ENCODE measurements around the gene SIPA1L3. TPM values are rescaled to one million over a fixed set of nuclear protein-coding genes. Genes with fewer than 3 reads are reported as not detected.

Gene SIPA1L3
- total and polyA plus RNA-seq, 9 of the 15 experiments (the other 6 are each of a cell fraction or from before 2014, with no cell fraction given): 0.01 to 6.1 (median 2.5) TPM

GRCh38 chr19:38011426-38011825, 104.4 kb downstream of the SIPA1L3 start:
- no peaks in the 10 kb centered on the region for H3K79me2 ChIP-seq (ENCODE audit: control insufficient read depth, insufficient read depth, low read length)
- H2AFZ ChIP-seq (ENCODE audit: low read depth, low read length): no peak overlapping the region
- no peak for FAIRE-seq
- peaks cover 0 to 7% of the 10 kb centered on the region in 2 experiments; a peak in 1 of 5 replicates for H3K27me3 ChIP-seq (ENCODE audit: control insufficient read depth in 2 of 2, insufficient read depth in 2 of 2, low read length in 2 of 2)
- H3K4me2 ChIP-seq (ENCODE audit: insufficient read depth, low read length): no peak overlapping the region
- ChIA-PET POLR2A (interaction anchor here (0.6 to 2.4 kb wide), 2 partner anchors 8 to 26 kb away, joined by 3 to 7 read pairs; no protein-coding TSS in a partner anchor), CTCF (ENCODE audit: low intra/inter-chr PET ratio) (no interaction called here)
- H3K9me1 ChIP-seq (ENCODE audit: control insufficient read depth, insufficient read depth, low read length): no peaks in the 10 kb centered on the region
- no peaks in the 10 kb centered on the region for H4K20me1 ChIP-seq (replicated peaks; ENCODE audit: control insufficient read depth, insufficient read depth, low read length)
- BruUV-seq (replicated peaks): no TSS peak
- DNase-seq (ENCODE audit: extremely low read depth in 1 of 4, low spot score in 3 of 4): no peak
- H3K4me3 ChIP-seq: no peak overlapping the region
- no peak for ATAC-seq
- H3K9me3 ChIP-seq (replicated peaks; ENCODE audit: control insufficient read depth, insufficient read depth, low read depth, low read length): no peaks in the 10 kb centered on the region
- in situ Hi-C loops (cut with MboI): no loop called here
- H3K27ac ChIP-seq (ENCODE audit: extremely low read depth, low read depth, low read length): no peak overlapping the region
- WGBS (ENCODE audit: insufficient coverage, low coverage, missing lambda C conversion rate): 2% methylated on average over 3 of the region's 3 CpGs
- H3K4me1 ChIP-seq (replicated peaks in 1 of 2; ENCODE audit: control insufficient read depth in 2 of 2, insufficient read depth in 2 of 2, low read length in 2 of 2): no peaks in the 10 kb centered on the region
- H3K36me3 ChIP-seq (ENCODE audit: control insufficient read depth, insufficient read depth, low read length): no peaks in the 10 kb centered on the region
- no peak overlapping the region for H3K9ac ChIP-seq (ENCODE audit: insufficient read depth in 1 of 2, low read depth in 2 of 2, low read length in 2 of 2)
- intact Hi-C loops (cut with micrococcal nuclease): no loop called here
- no peak for TF ChIP-seq HDAC3 (IDR thresholded peaks at IDR 0.05; ENCODE audit: borderline replicate concordance, partially characterized antibody)
- TF ChIP-seq ZKSCAN3 (CRISPR knock-in tag; IDR thresholded peaks at IDR 0.05): no peak
- no peak for TF ChIP-seq THRB (CRISPR knock-in tag; conservative IDR thresholded peaks at IDR 0.05)
- TF ChIP-seq THRAP3 (IDR thresholded peaks at IDR 0.05; ENCODE audit: borderline replicate concordance): no peak
- no peak for TF ChIP-seq CUX1 (CRISPR knock-in tag; IDR thresholded peaks at IDR 0.05)
- TF ChIP-seq RFX7 (CRISPR knock-in tag; IDR thresholded peaks at IDR 0.05): no peak
- no peak for TF ChIP-seq POLR3A (IDR thresholded peaks at IDR 0.05; ENCODE audit: borderline replicate concordance, extremely low read depth, insufficient read depth, insufficient read length)
- TF ChIP-seq ZNF232 (CRISPR knock-in tag; IDR thresholded peaks at IDR 0.05): no peak
- TF ChIP-seq CTBP1 (IDR thresholded peaks at IDR 0.05; ENCODE audit: borderline replicate concordance): no peak
- no peak for TF ChIP-seq MCM5 (IDR thresholded peaks at IDR 0.05; ENCODE audit: low read depth)
- no peak for TF ChIP-seq ZNF75A (CRISPR knock-in tag; IDR thresholded peaks at IDR 0.05)
- TF ChIP-seq ZNF512 (tag; IDR thresholded peaks at IDR 0.05): no peak
- TF ChIP-seq DLX4 (CRISPR knock-in tag; IDR thresholded peaks at IDR 0.05): no peak
- no peak for TF ChIP-seq GTF2E2 (tag; IDR thresholded peaks at IDR 0.05)

Measured in K562 (cell line).